22Rv1 (cell line): Measurements from ENCODE around the gene ARPP19.

Source experiments
- H3K27ac ChIP-seq: fragments of 450-650 bp; 2 replicates; pipeline ENCODE4 v1.5.1; 2017
- CTCF ChIP-seq: fragments of 450-650 bp; IDR thresholded peaks from 2 replicates; pipeline ENCODE4 v1.5.1; 2017; ENCODE audit warnings: mild to moderate bottlenecking
- ZFX ChIP-seq: fragments of 450-650 bp; IDR thresholded peaks from 2 replicates; pipeline ENCODE4 v1.6.1; 2017; ENCODE audit warnings: antibody characterized with exemption, borderline replicate concordance

Gene ARPP19

DNA sequence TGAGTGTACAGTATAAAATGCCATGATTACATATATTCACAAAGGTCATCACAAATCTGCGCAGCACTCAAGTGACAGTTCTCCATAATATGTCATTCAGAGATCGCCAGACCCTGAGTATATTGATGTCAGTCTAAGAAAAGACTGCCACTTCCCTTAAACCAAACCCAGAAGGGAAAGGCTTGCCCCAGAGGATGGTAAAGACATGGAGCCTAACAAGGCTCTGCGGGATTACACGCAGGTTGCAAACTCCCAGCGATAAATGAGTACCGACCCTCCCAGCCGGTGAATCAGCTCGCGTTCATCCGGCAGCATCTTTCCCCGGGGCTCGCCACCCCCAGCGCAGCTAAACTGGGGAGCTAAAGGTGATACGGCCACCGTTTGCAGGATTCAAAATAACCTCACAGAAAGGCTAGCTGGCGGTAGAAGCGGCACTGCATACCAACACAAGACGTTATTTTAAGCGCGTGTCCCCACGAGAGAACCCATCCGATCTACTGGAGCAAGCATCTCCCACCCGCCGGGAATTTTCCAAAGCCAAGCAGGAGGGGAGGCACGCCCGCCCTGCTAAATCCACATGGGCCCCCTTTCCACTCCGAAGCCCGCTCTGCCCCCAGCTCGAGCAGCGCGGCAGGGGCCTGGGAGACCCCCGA lies 40.8 kb downstream of the ARPP19 start:
- no peak overlapping the region for H3K27ac ChIP-seq
- TF ChIP-seq ZFX (no peak), CTCF (no peak)

GRCh38 chr15:52527196-52527910 lies 41.5 kb downstream of the ARPP19 start:
- TF ChIP-seq CTCF (no peak), ZFX (no peak)
- no peak overlapping the region for H3K27ac ChIP-seq

GRCh38 chr15:52524223-52525136 lies 44.4 kb downstream of the ARPP19 start:
- no peak overlapping the region for H3K27ac ChIP-seq
- TF ChIP-seq CTCF, result no peak

DNA sequence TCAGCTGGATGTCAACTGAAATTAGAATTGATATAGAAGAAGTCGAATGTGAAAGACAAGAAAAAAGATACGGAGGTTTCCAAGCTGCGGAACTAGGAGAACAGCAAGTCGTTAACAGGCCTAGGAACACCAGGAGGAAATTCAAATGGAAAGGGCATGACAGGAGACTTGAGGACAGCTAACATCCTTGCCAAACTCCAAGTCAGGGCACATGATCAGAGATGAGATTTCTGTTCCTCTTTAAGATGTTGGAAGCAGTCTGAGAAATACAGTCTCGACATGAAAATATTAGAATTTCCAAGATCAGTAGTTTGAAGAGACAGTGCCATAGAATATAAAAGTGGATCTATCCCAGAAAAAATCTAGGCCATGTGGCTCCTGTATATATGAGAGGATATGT lies 45.2 kb downstream of the ARPP19 start:
- no peak overlapping the region for H3K27ac ChIP-seq

DNA sequence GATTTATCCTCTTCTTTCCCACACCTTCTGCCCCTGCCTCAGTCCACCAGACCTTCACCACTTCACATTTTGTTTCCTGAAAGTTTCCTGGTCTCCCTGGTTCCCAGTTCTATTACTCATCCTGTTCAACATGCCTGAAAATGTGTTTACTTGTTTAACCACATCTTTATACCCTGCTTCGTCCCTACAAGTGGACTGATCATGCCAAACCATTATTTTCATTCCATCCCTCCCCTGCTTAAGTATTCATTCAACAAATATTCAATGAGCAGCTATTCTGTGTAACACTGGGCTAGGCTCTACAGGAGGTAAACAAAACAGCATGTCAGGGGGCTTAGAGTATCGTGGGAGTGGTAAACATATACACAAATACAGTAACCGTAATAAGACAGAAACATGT lies 45.6 kb downstream of the ARPP19 start:
- no peak for TF ChIP-seq ZFX
- TF ChIP-seq CTCF, result no peak
- no peak overlapping the region for H3K27ac ChIP-seq

More for the DNA sequence above, 45.2 kb downstream of the ARPP19 start:
- TF ChIP-seq ZFX (no peak), CTCF (no peak)

GRCh38 chr15:52521682-52522081 lies 47.1 kb downstream of the ARPP19 start:
- TF ChIP-seq ZFX (no peak), CTCF (no peak)
- no peak overlapping the region for H3K27ac ChIP-seq

- H3K27ac ChIP-seq, result no peak overlapping the region
- TF ChIP-seq CTCF, result no peak
- no peak for TF ChIP-seq ZFX
These were observed 48.4 kb downstream of the ARPP19 start for GRCh38 chr15:52520421-52520820.
